Endothelial cell of umbilical vein (primary cell): ENCODE results near the gene MADCAM1. TPM values are rescaled to one million over a fixed set of nuclear protein-coding genes. Genes with fewer than 3 reads are reported as not detected.

Experiments used
- BruUV-seq: library from RNA; stranded (reverse); fragments of 400-500 nt; replicated peaks from 2 replicates; lab custom pipeline; 2021; lab: Mats Ljungman, UMichigan
- CTCF ChIA-PET: fragments of 300-600, 350-600 bp; sonication (Branson Sonifier 250); formaldehyde crosslinking; loops from one replicate; lab custom pipeline; 2021; ENCODE audit warnings: antibody characterized with exemption, inconsistent platforms; lab: Charles Lee
- POLR2A ChIA-PET: fragments of 300-600, 350-600 bp; sonication (Branson Sonifier 250); formaldehyde crosslinking; loops from one replicate; lab custom pipeline; 2021; ENCODE audit warnings: antibody characterized with exemption, inconsistent platforms; lab: Charles Lee
- DNase-seq: peaks from one replicate; pipeline ENCODE4 v3.0.0-alpha.2; 2011; ENCODE audit warnings: low read depth, low spot score
- FAIRE-seq: peaks from 2 replicates; lab custom pipeline; 2011; peaks lifted over from hg19 to GRCh38; lab: Jason Lieb, UNC
- H2AFZ ChIP-seq: 2 replicates; pipeline ENCODE4 v1.6.0; 2012; ENCODE audit warnings: low read depth, low read length, control low read depth, inconsistent platforms
- H3K27ac ChIP-seq: 2 replicates; pipeline ENCODE4 v1.5.1; 2011; ENCODE audit warnings: low read depth, mild to moderate bottlenecking, control low read depth, low read length, moderate library complexity; ENCODE audit not compliant: insufficient read depth
- H3K27me3 ChIP-seq, 2 experiments: 2 replicates each; pipeline versions ENCODE4 v1.6.0 to v1.6.1; 2011; ENCODE audit warnings: low read length in 2 of 2, mixed read lengths in 1 of 2; ENCODE audit not compliant: control insufficient read depth in 2 of 2, insufficient read depth in 2 of 2
- H3K36me3 ChIP-seq, 2 experiments: 2 replicates in 1 of 2; 3 replicates in 1 of 2; pipeline ENCODE4 v1.5.1; 2011; ENCODE audit warnings: low read length in 2 of 2, mild to moderate bottlenecking in 1 of 2, moderate library complexity in 1 of 2; ENCODE audit not compliant: control insufficient read depth in 2 of 2, insufficient read depth in 2 of 2; ENCODE audit errors: extremely low read depth in 1 of 2
- H3K4me1 ChIP-seq: 3 replicates; pipeline ENCODE4 v1.5.1; 2011; ENCODE audit warnings: mild to moderate bottlenecking, low read length; ENCODE audit not compliant: control insufficient read depth, insufficient read depth; ENCODE audit errors: extremely low read depth
- H3K4me2 ChIP-seq: 2 replicates; pipeline ENCODE4 v1.6.1; 2011; ENCODE audit warnings: low read length, control low read depth, mixed read lengths; ENCODE audit not compliant: insufficient read depth
- H3K4me3 ChIP-seq, 3 experiments: fragments of 200-600 bp in 1 of 3; sonication (generic), shearing (Covaris generic) in 1 of 3; replicated peaks in 1 of 3; 2 replicates each; pipeline ENCODE4 v1.5.1; 2011 to 2016; ENCODE audit warnings: control low read depth in 3 of 3, low read length in 3 of 3, mild to moderate bottlenecking in 2 of 3, inconsistent platforms in 1 of 3, low read depth in 1 of 3, moderate library complexity in 1 of 3; ENCODE audit not compliant: insufficient read depth in 1 of 3
- H3K79me2 ChIP-seq: 2 replicates; pipeline ENCODE4 v1.6.0; 2012; ENCODE audit warnings: low read length, inconsistent platforms; ENCODE audit not compliant: control insufficient read depth, insufficient read depth
- H3K9ac ChIP-seq: replicated peaks from 2 replicates; pipeline ENCODE3; 2011; ENCODE audit warnings: low read length, control low read depth; ENCODE audit not compliant: insufficient read depth; ENCODE audit errors: extremely low read depth
- H3K9me1 ChIP-seq: replicated peaks from 3 replicates; pipeline ENCODE4 v1.6.0; 2011; ENCODE audit warnings: mild to moderate bottlenecking, low read length; ENCODE audit not compliant: control insufficient read depth, insufficient read depth; ENCODE audit errors: extremely low read depth
- H3K9me3 ChIP-seq: replicated peaks from 2 replicates; pipeline ENCODE4 v1.5.1; 2012; ENCODE audit warnings: low read length, inconsistent platforms; ENCODE audit not compliant: control insufficient read depth, insufficient read depth
- H4K20me1 ChIP-seq: replicated peaks from 2 replicates; pipeline ENCODE3; 2011; ENCODE audit warnings: mild to moderate bottlenecking, low read length; ENCODE audit not compliant: control insufficient read depth, insufficient read depth; ENCODE audit errors: extremely low read depth
- CTCF ChIP-seq, 2 donors: IDR thresholded peaks; 1 replicate in 1 of 2; 2 replicates in 1 of 2; pipeline ENCODE4 v1.5.1; 2011; ENCODE audit warnings: low read length in 2 of 2, mild to moderate bottlenecking in 2 of 2, moderate library complexity in 2 of 2, control low read depth in 1 of 2, inconsistent platforms in 1 of 2, low read depth in 1 of 2; ENCODE audit not compliant: insufficient read depth in 1 of 2; ENCODE audit errors: extremely low read depth in 1 of 2
- EZH2 ChIP-seq: IDR thresholded peaks from 2 replicates; pipeline ENCODE4 v1.6.1; 2012; ENCODE audit warnings: borderline replicate concordance, low read depth, mild to moderate bottlenecking, moderate library complexity, low read length, inconsistent platforms; ENCODE audit not compliant: severe bottlenecking
- FOS ChIP-seq: IDR thresholded peaks from 2 replicates; pipeline ENCODE4 v1.6.1; 2011; ENCODE audit warnings: mild to moderate bottlenecking, low read length, moderate library complexity, borderline replicate concordance; ENCODE audit not compliant: insufficient read depth
- GATA2 ChIP-seq: IDR thresholded peaks from 2 replicates; pipeline ENCODE4 v1.7.0; 2011; ENCODE audit warnings: low read depth, mild to moderate bottlenecking, moderate library complexity, mixed read lengths, low read length; ENCODE audit not compliant: insufficient read length, insufficient read depth
- JUN ChIP-seq: IDR thresholded peaks from 2 replicates; pipeline ENCODE4 v1.6.1; 2011; ENCODE audit warnings: borderline replicate concordance, low read depth; ENCODE audit not compliant: insufficient read length, insufficient read depth
- MYC ChIP-seq: IDR thresholded peaks from one replicate; pipeline ENCODE4 v1.6.1; 2011; ENCODE audit warnings: mild to moderate bottlenecking, low read depth, low read length
- POLR2A ChIP-seq: IDR thresholded peaks from 2 replicates; pipeline ENCODE4 v1.6.1; 2012; ENCODE audit warnings: low read depth, mild to moderate bottlenecking, control low read depth, low read length
- POLR2AphosphoS5 ChIP-seq: IDR thresholded peaks from 2 replicates; pipeline ENCODE4 v1.6.1; 2012; ENCODE audit warnings: low read depth, mild to moderate bottlenecking, control low read depth, low read length, moderate library complexity; ENCODE audit not compliant: insufficient read depth
- dilution Hi-C: fragments of 300-500 bp; cut with MboI; formaldehyde crosslinking; loops from one replicate; pipeline ENCODE4 v1.15.0; 2019; ENCODE audit warnings: low sequenced_read_pairs; ENCODE audit not compliant: extremely low pct_ligation_motif_present
- intact Hi-C: fragments of 100-400 bp; cut with micrococcal nuclease; formaldehyde crosslinking; loops from one replicate; pipeline ENCODE4 v1.10.0; 2022
- polyA plus RNA-seq, 4 experiments: library from polyadenylated mRNA; depleted of rRNA in 3 of 4; stranded (reverse) in 3 of 4; unstranded in 1 of 4; fragments of >200 nt; gene quantifications; 2 replicates each; pipeline versions ENCODE4 v1.2.1 to v1.2.3, GENCODE V29; 2011 to 2012; ENCODE audit warnings: missing spikeins in 1 of 4
- total RNA-seq: library from RNA; stranded (reverse); gene quantifications from 2 replicates; pipeline ENCODE4 v1.2.3, GENCODE V29; 2021
- TF ChIP-seq, protein P1 (sequence below): IDR thresholded peaks from 2 replicates; pipeline ENCODE4 v1.6.1; 2011; ENCODE audit not compliant: insufficient read depth, insufficient read length

Gene MADCAM1
- total and polyA plus RNA-seq, 2 donors (not counting 3 experiments of a cell fraction or from before 2014, with no cell fraction given) = 0.07 to 0.31 TPM

- H3K4me1 ChIP-seq = no peaks in the 10 kb centered on the region
- H3K27ac ChIP-seq = no peak overlapping the region
- H3K4me3 ChIP-seq = no peak overlapping the region
- TF ChIP-seq, protein P1, sequence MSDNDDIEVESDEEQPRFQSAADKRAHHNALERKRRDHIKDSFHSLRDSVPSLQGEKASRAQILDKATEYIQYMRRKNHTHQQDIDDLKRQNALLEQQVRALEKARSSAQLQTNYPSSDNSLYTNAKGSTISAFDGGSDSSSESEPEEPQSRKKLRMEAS = no peak
- TF ChIP-seq CTCF (IDR thresholded peaks at IDR 0.05; ENCODE audit: extremely low read depth in 1 of 2, insufficient read depth in 1 of 2, low read depth in 1 of 2, low read length in 2 of 2) (no peak), POLR2AphosphoS5 (no peak), POLR2A (no peak), FOS (no peak), JUN (no peak), EZH2 (no peak), GATA2 (no peak), MYC (no peak)
- DNase-seq (no peak), FAIRE-seq (no peak)
- no peak overlapping the region for H3K9ac ChIP-seq
- H3K36me3 ChIP-seq = no peaks in the 10 kb centered on the region
- no peak overlapping the region for H2AFZ ChIP-seq
- no peaks in the 10 kb centered on the region for H3K79me2 ChIP-seq
- H3K9me3 ChIP-seq = no peaks in the 10 kb centered on the region
- no TSS peak for BruUV-seq
- intact Hi-C loops (no loop called here), dilution Hi-C loops (no loop called here)
- H3K4me2 ChIP-seq = no peak overlapping the region
- no peaks in the 10 kb centered on the region for H4K20me1 ChIP-seq
- POLR2A ChIA-PET = no interaction called here
- H3K9me1 ChIP-seq = no peaks in the 10 kb centered on the region
- H3K27me3 ChIP-seq = peaks cover 9 to 12% of the 10 kb centered on the region in 2 experiments
- CTCF ChIA-PET = interaction anchor here (1.3 to 1.6 kb wide), 2 partner anchors 9 to 13 kb away, joined by 5 to 16 read pairs; partner anchors contain the start of gene TPGS1
Observed at GRCh38 chr19:497491-497868, 1.2 kb downstream of the MADCAM1 start.
